SU-DHL-6 (cell line): ENCODE data around the gene RPS6KL1.

Experiments used
- H2AFZ ChIP-seq: fragments of 200-600 bp; sonication (generic); 2 replicates; pipeline ENCODE4 v1.6.1; 2014; ENCODE audit warnings: low read depth, mild to moderate bottlenecking, moderate library complexity, mixed read lengths, antibody characterized with exemption, low read length; ENCODE audit not compliant: severe bottlenecking
- H3F3A ChIP-seq: fragments of 200-600 bp; shearing (Covaris generic); 2 replicates; pipeline ENCODE4 v1.6.0; 2016; ENCODE audit warnings: antibody characterized with exemption, mild to moderate bottlenecking; ENCODE audit not compliant: insufficient read depth
- H3K27ac ChIP-seq: fragments of 200-600 bp; sonication (generic); 2 replicates; pipeline ENCODE4 v1.5.1; 2016; ENCODE audit warnings: low read depth, mild to moderate bottlenecking, low read length, moderate library complexity, mixed read lengths
- H3K27me3 ChIP-seq: fragments of 200-600 bp; sonication (generic), shearing (Covaris generic); 2 replicates; pipeline ENCODE4 v1.6.0; 2014; ENCODE audit warnings: mild to moderate bottlenecking, low read length
- H3K36me3 ChIP-seq: fragments of 200-600 bp; sonication (generic); 2 replicates; pipeline ENCODE4 v1.6.1; 2014; ENCODE audit warnings: mild to moderate bottlenecking, low read length, mixed read lengths
- H3K4me2 ChIP-seq: fragments of 300-600, 200-600 bp; shearing (Covaris generic), sonication (generic); 2 replicates; pipeline ENCODE4 v1.6.0; 2014; ENCODE audit warnings: low read length, low read depth, mild to moderate bottlenecking; ENCODE audit not compliant: poor library complexity, severe bottlenecking
- H3K4me3 ChIP-seq: fragments of 200-600 bp; sonication (generic); 2 replicates; pipeline ENCODE4 v1.5.1; 2014; ENCODE audit warnings: antibody characterized with exemption, low read length, mild to moderate bottlenecking, mixed read lengths; ENCODE audit not compliant: insufficient read depth, poor library complexity, severe bottlenecking
- H3K79me2 ChIP-seq: fragments of 200-600 bp; sonication (generic); 2 replicates; pipeline ENCODE4 v1.6.1; 2014; ENCODE audit warnings: mild to moderate bottlenecking, low read length, moderate library complexity; ENCODE audit not compliant: insufficient read depth
- H3K9ac ChIP-seq: fragments of 200-600 bp; sonication (generic); 2 replicates; pipeline ENCODE4 v1.7.0; 2014; ENCODE audit warnings: mild to moderate bottlenecking, low read length
- H3K9me2 ChIP-seq: fragments of 200-600 bp; sonication (generic); replicated peaks from 2 replicates; pipeline ENCODE4 v1.6.1; 2014; ENCODE audit warnings: low read length; ENCODE audit not compliant: insufficient read depth
- H3K9me3 ChIP-seq: fragments of 200-600 bp; sonication (generic); 2 replicates; pipeline ENCODE4 v1.6.1; 2014; ENCODE audit warnings: low read length, mixed read lengths; ENCODE audit not compliant: insufficient read depth
- H4K20me1 ChIP-seq: fragments of 200-600 bp; sonication (generic); 2 replicates; pipeline ENCODE4 v1.6.1; 2014; ENCODE audit warnings: low read depth, mild to moderate bottlenecking, antibody characterized with exemption, low read length, moderate library complexity, mixed read lengths
- CTCF ChIP-seq: fragments of 200-600 bp; sonication (generic); IDR thresholded peaks from one replicate; pipeline ENCODE4 v1.5.1; 2017; ENCODE audit warnings: antibody characterized with exemption, mild to moderate bottlenecking, low read length, moderate library complexity; ENCODE audit not compliant: insufficient read depth, poor library complexity, severe bottlenecking
- EZH2phosphoT487 ChIP-seq: fragments of 200-600 bp; sonication (generic), shearing (Covaris generic); conservative IDR thresholded peaks from 2 replicates; pipeline ENCODE4 v1.6.1; 2018; ENCODE audit warnings: mild to moderate bottlenecking, antibody characterized with exemption, low read length, moderate library complexity, mixed read lengths

Gene RPS6KL1

GRCh38 chr14:74912111-74912510 is 10.9 kb downstream of the RPS6KL1 start:
- Histone ChIP-seq H3F3A (no peaks in the 10 kb centered on the region), H3K36me3 (no peaks in the 10 kb centered on the region), H3K79me2 (no peaks in the 10 kb centered on the region), H3K9me2 (no peaks in the 10 kb centered on the region), H3K27me3 (no peaks in the 10 kb centered on the region), H3K9me3 (no peaks in the 10 kb centered on the region), H3K27ac (no peak overlapping the region), H2AFZ (no peak overlapping the region), H3K9ac (no peak overlapping the region), H4K20me1 (no peaks in the 10 kb centered on the region), H3K4me2 (no peak overlapping the region), H3K4me3 (no peak overlapping the region)
- no peak for TF ChIP-seq EZH2phosphoT487
- TF ChIP-seq CTCF, result no peak

GRCh38 chr14:74911704-74912103 is 11.4 kb downstream of the RPS6KL1 start:
- Histone ChIP-seq H3K27ac (no peak overlapping the region), H3K36me3 (no peaks in the 10 kb centered on the region), H3K9me2 (no peaks in the 10 kb centered on the region), H3K9ac (no peak overlapping the region), H3K27me3 (no peaks in the 10 kb centered on the region), H2AFZ (no peak overlapping the region), H4K20me1 (no peaks in the 10 kb centered on the region), H3K4me2 (no peak overlapping the region), H3K79me2 (no peaks in the 10 kb centered on the region), H3K4me3 (no peak overlapping the region), H3K9me3 (no peaks in the 10 kb centered on the region), H3F3A (no peaks in the 10 kb centered on the region)
- TF ChIP-seq CTCF (no peak), EZH2phosphoT487 (no peak)

- Histone ChIP-seq H3K27ac (no peak overlapping the region), H3K36me3 (no peaks in the 10 kb centered on the region), H3K4me2 (no peak overlapping the region), H3F3A (no peaks in the 10 kb centered on the region), H2AFZ (no peak overlapping the region), H3K27me3 (no peaks in the 10 kb centered on the region), H3K9me2 (no peaks in the 10 kb centered on the region), H3K79me2 (no peaks in the 10 kb centered on the region), H3K9ac (no peak overlapping the region), H4K20me1 (no peaks in the 10 kb centered on the region), H3K9me3 (no peaks in the 10 kb centered on the region), H3K4me3 (no peak overlapping the region)
- TF ChIP-seq EZH2phosphoT487, result no peak
- TF ChIP-seq CTCF, result no peak
Measured at GRCh38 chr14:74911221-74911620, 11.8 kb downstream of the RPS6KL1 start.
